GM23338 (cell line): ENCODE results near the gene JAG2.

Experiments
- EZH2 ChIP-seq: fragments of 200-600 bp; sonication (generic); IDR thresholded peaks from one replicate; pipeline ENCODE4 v1.8.0; 2017; ENCODE audit warnings: antibody characterized with exemption, mild to moderate bottlenecking, low read depth; ENCODE audit not compliant: unreplicated experiment
- POLR2AphosphoS5 ChIP-seq: IDR thresholded peaks from 2 replicates; pipeline ENCODE4 v1.6.1; 2016; ENCODE audit warnings: antibody characterized with exemption, low read depth
- TF ChIP-seq, protein P1 (sequence below), 2 experiments: fragments of 200-600 bp in 1 of 2; sonication (generic) in 1 of 2; conservative IDR thresholded peaks; 2 replicates each; pipeline versions ENCODE4 v1.5.1 to v1.6.1; 2016 to 2017; ENCODE audit warnings: antibody characterized with exemption in 2 of 2, low read depth in 2 of 2, mild to moderate bottlenecking in 2 of 2, moderate library complexity in 1 of 2

DNA sequence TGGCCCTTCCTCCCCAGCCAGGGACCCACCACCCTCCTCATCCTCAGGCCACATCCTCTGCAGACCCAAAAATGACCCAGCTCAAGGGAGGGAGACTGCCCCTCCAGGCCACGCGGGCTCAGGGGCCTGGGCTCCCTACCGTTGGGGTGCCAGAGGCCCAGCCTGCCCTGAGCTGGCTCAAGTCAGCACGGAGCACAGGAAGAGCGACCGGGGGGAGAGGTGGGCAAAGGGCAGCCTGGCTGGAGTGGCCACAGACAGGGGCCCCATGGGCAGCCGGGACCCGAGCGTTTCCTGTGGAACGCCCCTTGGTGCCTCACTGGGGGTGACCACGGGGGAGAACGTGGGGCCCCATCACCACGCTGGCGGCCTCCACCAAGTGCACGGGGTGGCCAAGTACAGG, 10.7 kb downstream of the JAG2 start:
- TF ChIP-seq, protein P1, sequence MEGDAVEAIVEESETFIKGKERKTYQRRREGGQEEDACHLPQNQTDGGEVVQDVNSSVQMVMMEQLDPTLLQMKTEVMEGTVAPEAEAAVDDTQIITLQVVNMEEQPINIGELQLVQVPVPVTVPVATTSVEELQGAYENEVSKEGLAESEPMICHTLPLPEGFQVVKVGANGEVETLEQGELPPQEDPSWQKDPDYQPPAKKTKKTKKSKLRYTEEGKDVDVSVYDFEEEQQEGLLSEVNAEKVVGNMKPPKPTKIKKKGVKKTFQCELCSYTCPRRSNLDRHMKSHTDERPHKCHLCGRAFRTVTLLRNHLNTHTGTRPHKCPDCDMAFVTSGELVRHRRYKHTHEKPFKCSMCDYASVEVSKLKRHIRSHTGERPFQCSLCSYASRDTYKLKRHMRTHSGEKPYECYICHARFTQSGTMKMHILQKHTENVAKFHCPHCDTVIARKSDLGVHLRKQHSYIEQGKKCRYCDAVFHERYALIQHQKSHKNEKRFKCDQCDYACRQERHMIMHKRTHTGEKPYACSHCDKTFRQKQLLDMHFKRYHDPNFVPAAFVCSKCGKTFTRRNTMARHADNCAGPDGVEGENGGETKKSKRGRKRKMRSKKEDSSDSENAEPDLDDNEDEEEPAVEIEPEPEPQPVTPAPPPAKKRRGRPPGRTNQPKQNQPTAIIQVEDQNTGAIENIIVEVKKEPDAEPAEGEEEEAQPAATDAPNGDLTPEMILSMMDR (conservative IDR thresholded peaks at IDR 0.05; ENCODE audit: low read depth in 2 of 2), result no peak
- TF ChIP-seq POLR2AphosphoS5 (no peak), EZH2 (no peak)
